B cell (primary cell): ENCODE results near the gene DLGAP4. TPM values are rescaled to one million over a fixed set of nuclear protein-coding genes. Genes with fewer than 3 reads are reported as not detected.

Experiments used
- ATAC-seq: fragments of 200-7000 bp; cut with Tn5 transposase; one replicate; pipeline ENCODE4 v1.10.0; 2021; ENCODE audit warnings: low read depth, mild to moderate bottlenecking, moderate number of reproducible peaks, moderate library complexity
- CTCF ChIA-PET: fragments of 350-600 bp; sonication (Branson Sonifier 250); formaldehyde crosslinking; loops from one replicate; lab custom pipeline; 2021; ENCODE audit warnings: antibody characterized with exemption, inconsistent platforms; lab: Charles Lee
- POLR2A ChIA-PET: fragments of 350-600 bp; sonication (Branson Sonifier 250); formaldehyde crosslinking; loops from one replicate; lab custom pipeline; 2021; ENCODE audit warnings: antibody characterized with exemption; lab: Charles Lee
- DNase-seq: peaks from one replicate; pipeline ENCODE4 v3.0.0; 2013
- H2AFZ ChIP-seq: 2 replicates; pipeline ENCODE4 v1.6.1; 2012; ENCODE audit warnings: mild to moderate bottlenecking, low read depth, low read length; ENCODE audit not compliant: insufficient read depth, poor library complexity, severe bottlenecking
- H3K27ac ChIP-seq, 2 donors: 1 replicate in 1 of 2; 2 replicates in 1 of 2; pipeline ENCODE4 v1.5.1; 2012 to 2013; ENCODE audit warnings: low read length in 2 of 2, mild to moderate bottlenecking in 2 of 2, moderate library complexity in 1 of 2
- H3K27me3 ChIP-seq, 4 experiments: fragments of 200-600 bp in 1 of 4; sonication (generic) in 1 of 4; replicated peaks in 1 of 4; 1 replicate in 2 of 4; 2 replicates in 2 of 4; pipeline versions ENCODE4 v1.6.1 to v1.7.0; 2013 to 2016; ENCODE audit warnings: low read length in 3 of 4, mild to moderate bottlenecking in 2 of 4, mixed read lengths in 1 of 4, moderate library complexity in 1 of 4; ENCODE audit not compliant: insufficient read depth in 4 of 4, control insufficient read depth in 3 of 4; ENCODE audit errors: control extremely low read depth in 1 of 4
- H3K36me3 ChIP-seq, 2 experiments: replicated peaks in 1 of 2; 1 replicate in 1 of 2; 2 replicates in 1 of 2; pipeline versions ENCODE4 v1.6.1 to v1.7.1; 2013; ENCODE audit warnings: low read length in 1 of 2; ENCODE audit not compliant: insufficient read depth in 2 of 2, control insufficient read depth in 1 of 2; ENCODE audit errors: control extremely low read depth in 1 of 2, extremely low read depth in 1 of 2
- H3K4me1 ChIP-seq, 2 donors: fragments of 200-600 bp in 1 of 2; sonication (generic) in 1 of 2; 1 replicate in 1 of 2; 2 replicates in 1 of 2; pipeline versions ENCODE4 v1.5.1 to v1.6.1; 2013 to 2017; ENCODE audit warnings: low read length in 2 of 2; ENCODE audit not compliant: control insufficient read depth in 2 of 2, insufficient read depth in 2 of 2
- H3K4me2 ChIP-seq: replicated peaks from 2 replicates; pipeline ENCODE3; 2012; ENCODE audit warnings: mild to moderate bottlenecking, low read depth, low read length; ENCODE audit not compliant: poor library complexity, severe bottlenecking
- H3K4me3 ChIP-seq, 5 experiments: fragments of 200-600 bp in 1 of 5; sonication (generic) in 1 of 5; 1 replicate in 3 of 5; 2 replicates in 2 of 5; pipeline versions ENCODE4 v1.5.1 to v1.7.0; 2011 to 2016; ENCODE audit warnings: low read length in 4 of 5, mild to moderate bottlenecking in 4 of 5, low read depth in 2 of 5, control low read depth in 1 of 5, moderate library complexity in 1 of 5; ENCODE audit not compliant: insufficient read depth in 1 of 5; ENCODE audit errors: control extremely low read depth in 1 of 5, extremely low read depth in 1 of 5
- H3K79me2 ChIP-seq: fragments of 200-600 bp; sonication (generic); one replicate; pipeline ENCODE4 v1.6.0; 2016; ENCODE audit warnings: low read length; ENCODE audit not compliant: control insufficient read depth, insufficient read depth
- H3K9ac ChIP-seq: fragments of 200-600 bp; sonication (generic); 2 replicates; pipeline ENCODE4 v1.6.1; 2017; ENCODE audit warnings: mild to moderate bottlenecking, low read length, moderate library complexity
- H3K9me3 ChIP-seq, 3 donors: one replicate each; pipeline versions ENCODE4 v1.6.1 to v1.7.1; 2013; ENCODE audit warnings: low read length in 2 of 3; ENCODE audit not compliant: control insufficient read depth in 2 of 3, insufficient read depth in 1 of 3; ENCODE audit errors: control extremely low read depth in 1 of 3
- H4K20me1 ChIP-seq: 2 replicates; pipeline ENCODE4 v1.6.0; 2012; ENCODE audit warnings: mild to moderate bottlenecking, low read length; ENCODE audit not compliant: insufficient read depth, control insufficient read depth, poor library complexity, severe bottlenecking
- H3K27ac Mint-ChIP-seq: one replicate; pipeline ENCODE4 v1.8.0; 2021; ENCODE audit warnings: mixed read lengths
- H3K27me3 Mint-ChIP-seq: one replicate; pipeline ENCODE4 v1.8.0; 2021; ENCODE audit warnings: mixed read lengths
- H3K4me1 Mint-ChIP-seq: one replicate; pipeline ENCODE4 v1.8.0; 2021; ENCODE audit warnings: mixed read lengths
- H3K4me3 Mint-ChIP-seq: one replicate; pipeline ENCODE4 v1.8.0; 2021; ENCODE audit warnings: mixed read lengths
- H3K9me3 Mint-ChIP-seq: one replicate; pipeline ENCODE4 v1.8.0; 2022; ENCODE audit warnings: mixed read lengths; ENCODE audit not compliant: insufficient read depth
- EZH2 ChIP-seq: IDR thresholded peaks from 2 replicates; pipeline ENCODE4 v1.6.1; 2012; ENCODE audit warnings: borderline replicate concordance, low read depth, mild to moderate bottlenecking, moderate library complexity, low read length; ENCODE audit not compliant: insufficient read depth, poor library complexity, severe bottlenecking
- WGBS: methylation state at CpG from one replicate; pipeline ENCODE4 v1.1.5; 2013; ENCODE audit warnings: missing lambda C conversion rate; ENCODE audit not compliant: insufficient coverage; 5-methylcytosine and 5-hydroxymethylcytosine counted together
- intact Hi-C: fragments of 100-400 bp; cut with micrococcal nuclease; formaldehyde crosslinking; loops from one replicate; pipeline ENCODE4 v1.10.0; 2022
- polyA plus RNA-seq: library from polyadenylated mRNA; depleted of rRNA; stranded (reverse); fragments of >200 nt; gene quantifications from 2 replicates; pipeline ENCODE4 v1.2.3, GENCODE V29; 2012
- total RNA-seq, 2 donors: library from RNA; stranded (reverse); fragments of 120-200 nt in 1 of 2; gene quantifications; 1 replicate in 1 of 2; 2 replicates in 1 of 2; pipeline versions ENCODE4 v1.2.3 to v1.2.4, GENCODE V29; 2013 to 2022
- TF ChIP-seq, protein P1 (sequence below): fragments of 200-600 bp; IDR thresholded peaks from one replicate; pipeline ENCODE4 v1.8.0; 2022; ENCODE audit warnings: antibody characterized with exemption, mild to moderate bottlenecking

Gene DLGAP4
- total and polyA plus RNA-seq, 2 donors (not counting 1 experiment from before 2014, with no cell fraction given), result 68.8 to 87.8 TPM

DNA sequence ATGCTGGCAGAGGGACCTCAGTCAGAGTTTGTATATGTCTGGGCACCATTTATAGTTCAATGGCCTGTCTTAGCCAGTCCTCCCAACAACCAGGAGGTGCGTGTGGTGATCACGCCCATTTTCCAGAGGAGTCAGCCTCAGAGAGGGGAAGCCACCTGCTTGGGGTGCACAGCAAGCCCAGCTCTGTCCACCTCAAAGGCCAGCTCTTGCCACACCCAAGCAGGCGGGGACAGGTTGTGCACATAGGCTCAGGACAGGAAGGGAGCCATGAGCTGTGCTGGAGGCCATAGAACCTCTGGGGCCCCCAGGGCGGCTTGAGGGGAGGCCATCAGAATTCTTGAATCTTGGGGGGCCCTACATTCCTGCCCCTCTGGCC lies 61.2 kb downstream of the DLGAP4 start:
- H3K9ac ChIP-seq, result no peak overlapping the region
- intact Hi-C loops, result no loop called here
- ATAC-seq, result no peak
- H3K4me2 ChIP-seq, result no peak overlapping the region
- no peak overlapping the region for H3K27ac ChIP-seq
- CTCF ChIA-PET, result no interaction called here
- H3K4me3 ChIP-seq, result no peak overlapping the region
- POLR2A ChIA-PET, result no interaction called here
- DNase-seq, result no peak
- no peaks in the 10 kb centered on the region for H3K4me1 ChIP-seq
- H3K79me2 ChIP-seq, result no peaks in the 10 kb centered on the region
- H4K20me1 ChIP-seq, result no peaks in the 10 kb centered on the region
- peaks cover 0 to 12% (median 0%) of the 10 kb centered on the region in 4 experiments for H3K27me3 ChIP-seq
- Mint-ChIP-seq H3K4me1 (no peaks in the 10 kb centered on the region), H3K27me3 (peaks cover 25% of the 10 kb centered on the region), H3K27ac (no peak overlapping the region), H3K9me3 (no peaks in the 10 kb centered on the region), H3K4me3 (no peak overlapping the region)
- H2AFZ ChIP-seq, result no peak overlapping the region
- 94% methylated on average over 4 of the region's 4 CpGs for WGBS
- no peaks in the 10 kb centered on the region for H3K9me3 ChIP-seq
- TF ChIP-seq, protein P1, sequence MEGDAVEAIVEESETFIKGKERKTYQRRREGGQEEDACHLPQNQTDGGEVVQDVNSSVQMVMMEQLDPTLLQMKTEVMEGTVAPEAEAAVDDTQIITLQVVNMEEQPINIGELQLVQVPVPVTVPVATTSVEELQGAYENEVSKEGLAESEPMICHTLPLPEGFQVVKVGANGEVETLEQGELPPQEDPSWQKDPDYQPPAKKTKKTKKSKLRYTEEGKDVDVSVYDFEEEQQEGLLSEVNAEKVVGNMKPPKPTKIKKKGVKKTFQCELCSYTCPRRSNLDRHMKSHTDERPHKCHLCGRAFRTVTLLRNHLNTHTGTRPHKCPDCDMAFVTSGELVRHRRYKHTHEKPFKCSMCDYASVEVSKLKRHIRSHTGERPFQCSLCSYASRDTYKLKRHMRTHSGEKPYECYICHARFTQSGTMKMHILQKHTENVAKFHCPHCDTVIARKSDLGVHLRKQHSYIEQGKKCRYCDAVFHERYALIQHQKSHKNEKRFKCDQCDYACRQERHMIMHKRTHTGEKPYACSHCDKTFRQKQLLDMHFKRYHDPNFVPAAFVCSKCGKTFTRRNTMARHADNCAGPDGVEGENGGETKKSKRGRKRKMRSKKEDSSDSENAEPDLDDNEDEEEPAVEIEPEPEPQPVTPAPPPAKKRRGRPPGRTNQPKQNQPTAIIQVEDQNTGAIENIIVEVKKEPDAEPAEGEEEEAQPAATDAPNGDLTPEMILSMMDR, result no peak
- no peak for TF ChIP-seq EZH2
- no peaks in the 10 kb centered on the region for H3K36me3 ChIP-seq

DNA sequence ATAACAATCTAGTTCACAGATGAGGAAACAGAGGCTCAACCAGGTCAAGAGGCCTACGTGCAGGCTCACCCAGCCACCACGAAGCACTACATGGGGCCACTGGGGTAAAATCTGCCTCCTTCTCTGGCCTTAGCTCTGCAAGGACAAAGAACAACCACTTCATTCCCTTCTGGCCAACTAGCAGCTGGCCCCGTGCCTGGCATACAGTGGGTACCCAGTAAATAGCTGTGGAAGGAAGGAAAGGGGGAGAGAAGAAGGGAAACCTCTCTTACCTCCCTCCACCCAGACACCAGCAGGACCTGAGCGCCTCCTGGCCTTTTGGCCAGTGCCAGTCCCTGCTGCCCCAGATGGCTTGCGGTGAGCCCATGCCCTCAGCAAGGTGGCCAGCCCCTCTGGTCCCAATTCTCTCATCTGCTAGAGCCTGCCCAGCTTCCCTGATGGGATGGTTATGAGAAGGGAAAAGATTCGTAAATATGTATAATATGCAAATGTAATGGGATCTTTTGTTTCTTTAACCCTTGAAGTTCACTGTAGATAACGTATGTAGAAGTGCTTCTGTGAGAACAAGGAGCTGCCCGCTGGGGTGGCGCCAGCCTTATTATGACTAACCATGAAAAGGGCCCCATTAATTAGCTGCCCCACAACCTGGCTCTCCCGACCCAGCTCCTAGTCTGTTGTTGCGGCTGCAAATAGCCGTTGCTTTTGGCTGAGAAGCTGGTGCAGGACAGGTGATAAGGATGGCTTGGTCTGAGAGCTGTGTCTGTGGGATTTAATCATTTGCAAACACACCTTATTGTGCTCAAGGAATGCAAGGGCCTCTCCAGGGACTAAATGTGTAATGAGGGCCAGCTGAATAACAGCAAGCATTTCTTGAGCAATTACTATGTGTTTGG lies 62.0 kb downstream of the DLGAP4 start:
- Histone ChIP-seq H3K9me3 (no peaks in the 10 kb centered on the region), H3K79me2 (no peaks in the 10 kb centered on the region), H3K9ac (no peak overlapping the region), H3K4me3 (no peak overlapping the region), H3K36me3 (no peaks in the 10 kb centered on the region), H3K4me2 (no peak overlapping the region), H2AFZ (no peak overlapping the region), H3K27me3 (peaks cover 0 to 13% (median 0%) of the 10 kb centered on the region in 4 experiments), H3K27ac (no peak overlapping the region), H4K20me1 (no peaks in the 10 kb centered on the region), H3K4me1 (no peaks in the 10 kb centered on the region)
- TF ChIP-seq EZH2, result no peak
- TF ChIP-seq, protein P1, result no peak
- POLR2A ChIA-PET, result no interaction called here
- no peaks in the 10 kb centered on the region for H3K9me3 Mint-ChIP-seq
- intact Hi-C loops, result no loop called here
- CTCF ChIA-PET, result no interaction called here
- ATAC-seq (no peak), DNase-seq (no peak)
- H3K27me3 Mint-ChIP-seq, result peaks cover 24% of the 10 kb centered on the region
- no peak overlapping the region for H3K27ac Mint-ChIP-seq
- H3K4me3 Mint-ChIP-seq, result no peak overlapping the region
- 86% methylated on average over 9 of the region's 12 CpGs for WGBS
- no peaks in the 10 kb centered on the region for H3K4me1 Mint-ChIP-seq
